HepG2 (cell line): ENCODE data around the gene MICB. TPM values are rescaled to one million over a fixed set of nuclear protein-coding genes. Genes with fewer than 3 reads are reported as not detected.

ENCODE experiments used
- ATAC-seq: fragments of 200-7000 bp; cut with Tn5 transposase; 3 replicates; pipeline ENCODE4 v1.9.1; 2020; ENCODE audit warnings: mild to moderate bottlenecking, moderate library complexity
- BruUV-seq: library from RNA; stranded (reverse); fragments of 400-500 nt; replicated peaks from 2 replicates; lab custom pipeline; 2021; lab: Mats Ljungman, UMichigan
- CTCF ChIA-PET: fragments of 300-600 bp; formaldehyde crosslinking; extraction: SDS; loops from one replicate; lab custom pipeline; 2021; ENCODE audit warnings: low total read pairs, inconsistent platforms, low intra/inter-chr PET ratio; lab: Yijun Ruan, JAX
- POLR2A ChIA-PET: fragments of 350-600 bp; sonication (Branson Sonifier 250); formaldehyde crosslinking; loops from one replicate; lab custom pipeline; 2020; ENCODE audit warnings: antibody characterized with exemption, inconsistent platforms; lab: Yijun Ruan, JAX
- DNase-seq: peaks from one replicate; pipeline ENCODE4 v3.0.0-alpha.2; 2015; ENCODE audit warnings: low spot score
- FAIRE-seq: peaks from 3 replicates; lab custom pipeline; 2011; peaks lifted over from hg19 to GRCh38; lab: Jason Lieb, UNC
- H2AFZ ChIP-seq: one replicate; pipeline ENCODE4 v1.6.1; 2011; ENCODE audit warnings: low read length, inconsistent platforms
- H3K27ac ChIP-seq: fragments of 300-600 bp; 3 replicates; pipeline ENCODE4 v1.8.0; 2011; ENCODE audit warnings: mixed run types, mild to moderate bottlenecking, mixed read lengths, low read length, inconsistent platforms; ENCODE audit not compliant: insufficient read depth; ENCODE audit errors: extremely low read length
- H3K27me3 ChIP-seq, 2 experiments: fragments of 200-600 bp in 1 of 2; 2 replicates in 1 of 2; 3 replicates in 1 of 2; pipeline versions ENCODE4 v1.6.0 to v1.8.0; 2011; ENCODE audit warnings: low read length in 2 of 2, mild to moderate bottlenecking in 2 of 2, moderate library complexity in 2 of 2, inconsistent platforms in 1 of 2; ENCODE audit not compliant: insufficient read depth in 2 of 2, control insufficient read depth in 1 of 2
- H3K36me3 ChIP-seq, 2 experiments: fragments of 200-600 bp in 1 of 2; replicated peaks in 1 of 2; 2 replicates in 1 of 2; 3 replicates in 1 of 2; pipeline versions ENCODE4 v1.5.1 to v1.8.0; 2011; ENCODE audit warnings: low read length in 2 of 2, inconsistent platforms in 1 of 2; ENCODE audit not compliant: insufficient read depth in 2 of 2, control insufficient read depth in 1 of 2
- H3K4me1 ChIP-seq: 2 replicates; pipeline ENCODE4 v1.5.1; 2012; ENCODE audit warnings: low read length, inconsistent platforms; ENCODE audit not compliant: insufficient read depth
- H3K4me2 ChIP-seq: 2 replicates; pipeline ENCODE4 v1.6.0; 2011; ENCODE audit warnings: low read depth, low read length, inconsistent platforms
- H3K4me3 ChIP-seq, 3 experiments: fragments of 200-600 bp in 1 of 3; sonication (generic), shearing (Covaris generic) in 1 of 3; replicated peaks in 1 of 3; 2 replicates each; pipeline ENCODE4 v1.5.1; 2011 to 2016; ENCODE audit warnings: low read length in 3 of 3, inconsistent platforms in 2 of 3, low read depth in 2 of 3, mild to moderate bottlenecking in 2 of 3, control low read depth in 1 of 3, mixed read lengths in 1 of 3; ENCODE audit not compliant: insufficient read depth in 1 of 3
- H3K79me2 ChIP-seq: one replicate; pipeline ENCODE4 v1.6.1; 2011; ENCODE audit warnings: low read length, inconsistent platforms; ENCODE audit not compliant: insufficient read depth
- H3K9ac ChIP-seq: 2 replicates; pipeline ENCODE4 v1.6.0; 2011; ENCODE audit warnings: mild to moderate bottlenecking, low read depth, low read length, inconsistent platforms; ENCODE audit not compliant: insufficient read depth
- H3K9me3 ChIP-seq: 2 replicates; pipeline ENCODE4 v1.5.1; 2012; ENCODE audit warnings: mild to moderate bottlenecking, low read length
- H4K20me1 ChIP-seq: 2 replicates; pipeline ENCODE4 v1.6.0; 2011; ENCODE audit warnings: inconsistent platforms, mild to moderate bottlenecking, low read length, moderate library complexity; ENCODE audit not compliant: insufficient read depth
- AKAP8 ChIP-seq: sonication (generic); formaldehyde crosslinking; IDR thresholded peaks from 2 replicates; pipeline ENCODE4 v1.5.1; 2020; ENCODE audit warnings: mild to moderate bottlenecking, missing genetic modification reagents
- HNRNPL ChIP-seq: fragments of 200-400 bp; formaldehyde crosslinking; IDR thresholded peaks from 2 replicates; pipeline ENCODE4 v1.6.1; 2017; ENCODE audit warnings: mild to moderate bottlenecking, low read depth, low read length
- HNRNPUL1 ChIP-seq: fragments of 200-400 bp; formaldehyde crosslinking; IDR thresholded peaks from 2 replicates; pipeline ENCODE4 v1.6.1; 2017; ENCODE audit warnings: low read depth, mild to moderate bottlenecking, low read length, moderate library complexity
- IKZF4 ChIP-seq: sonication (generic); formaldehyde crosslinking; IDR thresholded peaks from 2 replicates; pipeline ENCODE4 v1.5.1; 2020; ENCODE audit warnings: borderline replicate concordance, mild to moderate bottlenecking, low read depth, missing genetic modification reagents; ENCODE audit errors: not compliant biosample characterization
- NFYC ChIP-seq: IDR thresholded peaks from 2 replicates; pipeline ENCODE4 v1.6.1; 2016; ENCODE audit warnings: missing genetic modification reagents, missing compliant biosample characterization
- PHF21A ChIP-seq: sonication (generic); formaldehyde crosslinking; IDR thresholded peaks from 2 replicates; pipeline ENCODE4 v1.5.0; 2020; ENCODE audit warnings: mild to moderate bottlenecking, missing genetic modification reagents
- PITX1 ChIP-seq: sonication (generic); formaldehyde crosslinking; IDR thresholded peaks from 2 replicates; pipeline ENCODE4 v1.5.1; 2020; ENCODE audit warnings: mild to moderate bottlenecking, missing genetic modification reagents
- SALL2 ChIP-seq: sonication (generic); formaldehyde crosslinking; IDR thresholded peaks from 2 replicates; pipeline ENCODE4 v1.8.1; 2023; ENCODE audit warnings: mild to moderate bottlenecking, missing genetic modification reagents, inconsistent platforms
- SKI ChIP-seq: fragments of 450-650 bp; IDR thresholded peaks from one replicate; pipeline ENCODE4 v1.6.1; 2018; ENCODE audit warnings: mild to moderate bottlenecking; ENCODE audit not compliant: partially characterized antibody
- TAF1 ChIP-seq: sonication (generic); formaldehyde crosslinking; IDR thresholded peaks from 2 replicates; pipeline ENCODE4 v1.4.0; 2020; ENCODE audit warnings: missing genetic modification reagents
- YY1 ChIP-seq: IDR thresholded peaks from 2 replicates; pipeline ENCODE4 v1.6.1; 2011; ENCODE audit warnings: low read length, low read depth, moderate library complexity, mild to moderate bottlenecking; ENCODE audit not compliant: insufficient read depth, insufficient replicate concordance
- ZMAT3 ChIP-seq: sonication (generic); formaldehyde crosslinking; conservative IDR thresholded peaks from 2 replicates; pipeline ENCODE4 v1.7.0; 2021; ENCODE audit warnings: missing genetic modification reagents
- ZNF143 ChIP-seq: sonication (generic); formaldehyde crosslinking; IDR thresholded peaks from 2 replicates; pipeline ENCODE4 v1.4.0; 2020; ENCODE audit warnings: missing genetic modification reagents
- ZNF275 ChIP-seq: sonication (generic); formaldehyde crosslinking; IDR thresholded peaks from 2 replicates; pipeline ENCODE4 v1.8.0; 2022; ENCODE audit warnings: missing genetic modification reagents, mild to moderate bottlenecking, inconsistent platforms, borderline replicate concordance
- ZNF543 ChIP-seq: sonication (generic); formaldehyde crosslinking; IDR thresholded peaks from 2 replicates; pipeline ENCODE4 v1.4.0; 2020; ENCODE audit warnings: mild to moderate bottlenecking, missing genetic modification reagents
- ZNF672 ChIP-seq: sonication (generic); formaldehyde crosslinking; IDR thresholded peaks from 2 replicates; pipeline ENCODE4 v1.8.1; 2022; ENCODE audit warnings: missing genetic modification reagents
- ZNF746 ChIP-seq: sonication (generic); formaldehyde crosslinking; IDR thresholded peaks from 2 replicates; pipeline ENCODE4 v1.8.0; 2022; ENCODE audit warnings: mild to moderate bottlenecking, missing genetic modification reagents
- ZSCAN21 ChIP-seq: sonication (generic); formaldehyde crosslinking; IDR thresholded peaks from 2 replicates; pipeline ENCODE4 v1.8.0; 2022; ENCODE audit warnings: mild to moderate bottlenecking, missing genetic modification reagents, moderate library complexity, borderline replicate concordance
- WGBS: methylation state at CpG from one replicate; pipeline ENCODE4 v1.1.6; 2017; ENCODE audit warnings: low lambda C conversion rate; 5-methylcytosine and 5-hydroxymethylcytosine counted together
- in situ Hi-C: cut with HindIII; loops from 2 replicates; pipeline ENCODE4 v1.10.0; 2017; ENCODE audit warnings: low pct_unique_long_range_greater_than_20kb; ENCODE audit not compliant: extremely low pct_ligation_motif_present
- intact Hi-C: fragments of 100-400 bp; cut with micrococcal nuclease; formaldehyde crosslinking; loops from one replicate; pipeline ENCODE4 v1.10.0; 2022; ENCODE audit not compliant: unreplicated experiment
- polyA plus RNA-seq, 8 experiments: library from polyadenylated mRNA; depleted of rRNA in 3 of 8; stranded (reverse) in 7 of 8; unstranded in 1 of 8; fragments of >200 nt; fragmentation: Illumina TruSeq in 4 of 8; extraction: Trizol in 4 of 8; gene quantifications; 2 replicates each; pipeline versions ENCODE4 v1.2.1 to v1.2.3, GENCODE V29; 2011 to 2016; ENCODE audit warnings: low read depth in 4 of 8, missing spikeins in 1 of 8, mixed read lengths in 1 of 8; ENCODE audit not compliant: insufficient read depth in 1 of 8
- total RNA-seq, 5 experiments: library from RNA; depleted of rRNA; stranded (reverse); fragments of >200 nt; fragmentation: Illumina TruSeq; extraction: Trizol; gene quantifications; 2 replicates each; pipeline ENCODE4 v1.2.3, GENCODE V29; 2016; ENCODE audit warnings: low read depth in 1 of 5
- TF ChIP-seq, protein P1 (sequence below): sonication (generic); formaldehyde crosslinking; IDR thresholded peaks from 2 replicates; pipeline ENCODE4 v1.5.0; 2020; ENCODE audit warnings: mild to moderate bottlenecking, missing genetic modification reagents, moderate library complexity

The MICB gene
- total and polyA plus RNA-seq, 2 of the 13 experiments (the other 11 are each of a cell fraction or from before 2014, with no cell fraction given), result 12.5 to 12.8 TPM

DNA sequence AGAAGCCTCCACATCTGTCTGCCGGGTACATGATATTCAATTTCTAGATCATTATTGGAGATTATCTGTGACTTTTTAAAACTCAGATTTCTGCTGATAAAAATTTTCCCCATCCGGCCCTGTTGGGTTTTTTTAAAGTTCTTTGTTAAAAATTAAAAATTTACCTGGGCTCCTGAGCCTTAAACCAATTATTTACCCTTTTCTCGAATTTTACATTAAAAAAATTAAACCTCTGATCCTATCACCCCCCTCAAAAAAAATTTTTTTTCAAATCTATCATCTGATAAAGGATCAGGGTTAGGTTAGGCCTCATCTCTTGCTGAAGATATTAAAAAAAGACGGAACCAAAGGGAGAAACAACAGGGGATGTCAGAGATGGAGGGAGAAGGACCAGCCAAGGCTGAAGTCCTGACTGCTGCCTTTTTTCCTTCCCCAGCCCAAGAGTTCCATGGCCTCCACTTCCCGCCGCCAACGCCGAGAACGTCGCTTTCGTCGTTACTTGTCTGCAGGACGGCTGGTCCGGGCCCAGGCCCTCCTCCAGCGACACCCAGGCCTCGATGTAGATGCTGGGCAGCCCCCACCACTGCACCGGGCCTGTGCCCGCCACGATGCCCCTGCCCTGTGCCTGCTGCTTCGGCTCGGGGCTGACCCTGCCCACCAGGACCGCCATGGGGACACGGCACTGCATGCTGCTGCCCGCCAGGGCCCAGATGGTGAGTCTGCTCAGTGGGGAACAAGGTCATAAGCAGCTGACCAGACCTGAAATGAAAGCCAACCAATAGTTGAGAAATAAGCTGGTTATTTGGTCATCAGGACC, 50.0 kb downstream of the MICB start:
- ChIA-PET POLR2A (interaction anchor here (0.8 to 4.6 kb wide), 12 partner anchors 10 to 286 kb away, joined by 3 to 36 read pairs (median 5); partner anchors contain the start of genes APOM, BAG6, GPANK1 and TNF), CTCF (interaction anchor here (1.0 to 3.6 kb wide), 3 partner anchors 33 to 54 kb away, joined by 5 to 84 read pairs (median 10); no protein-coding TSS in a partner anchor)
- Histone ChIP-seq H3K27me3 (no peaks in the 10 kb centered on the region; a peak in 1 of 5 replicates), H3K36me3 (peaks cover 3 to 8% of the 10 kb centered on the region in 2 experiments), H3K27ac (peak overlapping the region; percentile 64), H3K4me2 (peak overlapping the region; percentile 91), H3K4me3 (peak overlapping the region; percentile 74 to 93 (median 76)), H3K9ac (peak overlapping the region; percentile 79), H3K79me2 (peaks cover 13% of the 10 kb centered on the region), H3K9me3 (no peaks in the 10 kb centered on the region), H4K20me1 (no peaks in the 10 kb centered on the region), H2AFZ (no peak overlapping the region), H3K4me1 (peaks cover 40% of the 10 kb centered on the region)
- FAIRE-seq (no peak), ATAC-seq (no peak), DNase-seq (no peak)
- in situ Hi-C loops, result loop anchor here (5.0 kb wide), 1 partner anchor 49 kb away; no protein-coding TSS in a partner anchor
- TSS peak; percentile 63 for BruUV-seq
- WGBS, result 79% methylated on average over 24 of the region's 24 CpGs
- intact Hi-C loops, result loop anchor here (2.0 to 10.0 kb wide), 3 partner anchors 34 to 107 kb away; partner anchors contain the start of genes APOM, BAG6 and LTB
- TF ChIP-seq, protein P1, sequence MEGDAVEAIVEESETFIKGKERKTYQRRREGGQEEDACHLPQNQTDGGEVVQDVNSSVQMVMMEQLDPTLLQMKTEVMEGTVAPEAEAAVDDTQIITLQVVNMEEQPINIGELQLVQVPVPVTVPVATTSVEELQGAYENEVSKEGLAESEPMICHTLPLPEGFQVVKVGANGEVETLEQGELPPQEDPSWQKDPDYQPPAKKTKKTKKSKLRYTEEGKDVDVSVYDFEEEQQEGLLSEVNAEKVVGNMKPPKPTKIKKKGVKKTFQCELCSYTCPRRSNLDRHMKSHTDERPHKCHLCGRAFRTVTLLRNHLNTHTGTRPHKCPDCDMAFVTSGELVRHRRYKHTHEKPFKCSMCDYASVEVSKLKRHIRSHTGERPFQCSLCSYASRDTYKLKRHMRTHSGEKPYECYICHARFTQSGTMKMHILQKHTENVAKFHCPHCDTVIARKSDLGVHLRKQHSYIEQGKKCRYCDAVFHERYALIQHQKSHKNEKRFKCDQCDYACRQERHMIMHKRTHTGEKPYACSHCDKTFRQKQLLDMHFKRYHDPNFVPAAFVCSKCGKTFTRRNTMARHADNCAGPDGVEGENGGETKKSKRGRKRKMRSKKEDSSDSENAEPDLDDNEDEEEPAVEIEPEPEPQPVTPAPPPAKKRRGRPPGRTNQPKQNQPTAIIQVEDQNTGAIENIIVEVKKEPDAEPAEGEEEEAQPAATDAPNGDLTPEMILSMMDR (CRISPR knock-in tag), result peak; percentile 11; the same call in 1 of the 2 replicates
- TF ChIP-seq PHF21A (CRISPR knock-in tag) (no peak), ZNF543 (CRISPR knock-in tag) (no peak), HNRNPUL1 (no peak), SKI (no peak), ZMAT3 (CRISPR knock-in tag) (no peak), YY1 (no peak), ZSCAN21 (CRISPR knock-in tag) (0 out of 2 replicates have a peak, but pooled peaks have one; percentile 12), NFYC (CRISPR knock-in tag) (no peak), ZNF275 (no peak), SALL2 (CRISPR knock-in tag) (no peak), ZNF672 (CRISPR knock-in tag) (no peak), TAF1 (0 out of 2 replicates have a peak, but pooled peaks have one; percentile 33), ZNF746 (CRISPR knock-in tag) (no peak), IKZF4 (CRISPR knock-in tag) (no peak), AKAP8 (CRISPR knock-in tag) (no peak), PITX1 (CRISPR knock-in tag) (no peak), ZNF143 (CRISPR knock-in tag) (no peak), HNRNPL (0 out of 2 replicates have a peak, but pooled peaks have one; percentile 37)
